ENCODE results near the gene IGSF9B.

The IGSF9B gene

GRCh38 chr11:133889893-133890292, 66.9 kb downstream of the IGSF9B start:
- TF ChIP-seq, protein P1, sequence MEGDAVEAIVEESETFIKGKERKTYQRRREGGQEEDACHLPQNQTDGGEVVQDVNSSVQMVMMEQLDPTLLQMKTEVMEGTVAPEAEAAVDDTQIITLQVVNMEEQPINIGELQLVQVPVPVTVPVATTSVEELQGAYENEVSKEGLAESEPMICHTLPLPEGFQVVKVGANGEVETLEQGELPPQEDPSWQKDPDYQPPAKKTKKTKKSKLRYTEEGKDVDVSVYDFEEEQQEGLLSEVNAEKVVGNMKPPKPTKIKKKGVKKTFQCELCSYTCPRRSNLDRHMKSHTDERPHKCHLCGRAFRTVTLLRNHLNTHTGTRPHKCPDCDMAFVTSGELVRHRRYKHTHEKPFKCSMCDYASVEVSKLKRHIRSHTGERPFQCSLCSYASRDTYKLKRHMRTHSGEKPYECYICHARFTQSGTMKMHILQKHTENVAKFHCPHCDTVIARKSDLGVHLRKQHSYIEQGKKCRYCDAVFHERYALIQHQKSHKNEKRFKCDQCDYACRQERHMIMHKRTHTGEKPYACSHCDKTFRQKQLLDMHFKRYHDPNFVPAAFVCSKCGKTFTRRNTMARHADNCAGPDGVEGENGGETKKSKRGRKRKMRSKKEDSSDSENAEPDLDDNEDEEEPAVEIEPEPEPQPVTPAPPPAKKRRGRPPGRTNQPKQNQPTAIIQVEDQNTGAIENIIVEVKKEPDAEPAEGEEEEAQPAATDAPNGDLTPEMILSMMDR (conservative IDR thresholded peaks at IDR 0.05): no peak
- TF ChIP-seq ZFX (IDR thresholded peaks at IDR 0.05): no peak
- no peak overlapping the region for H3K27ac ChIP-seq

- TF ChIP-seq ZFX (IDR thresholded peaks at IDR 0.05): no peak
- TF ChIP-seq, protein P1 (conservative IDR thresholded peaks at IDR 0.05): no peak
- no peak overlapping the region for H3K27ac ChIP-seq
Observed at GRCh38 chr11:133889188-133889587, 67.6 kb downstream of the IGSF9B start.

DNA sequence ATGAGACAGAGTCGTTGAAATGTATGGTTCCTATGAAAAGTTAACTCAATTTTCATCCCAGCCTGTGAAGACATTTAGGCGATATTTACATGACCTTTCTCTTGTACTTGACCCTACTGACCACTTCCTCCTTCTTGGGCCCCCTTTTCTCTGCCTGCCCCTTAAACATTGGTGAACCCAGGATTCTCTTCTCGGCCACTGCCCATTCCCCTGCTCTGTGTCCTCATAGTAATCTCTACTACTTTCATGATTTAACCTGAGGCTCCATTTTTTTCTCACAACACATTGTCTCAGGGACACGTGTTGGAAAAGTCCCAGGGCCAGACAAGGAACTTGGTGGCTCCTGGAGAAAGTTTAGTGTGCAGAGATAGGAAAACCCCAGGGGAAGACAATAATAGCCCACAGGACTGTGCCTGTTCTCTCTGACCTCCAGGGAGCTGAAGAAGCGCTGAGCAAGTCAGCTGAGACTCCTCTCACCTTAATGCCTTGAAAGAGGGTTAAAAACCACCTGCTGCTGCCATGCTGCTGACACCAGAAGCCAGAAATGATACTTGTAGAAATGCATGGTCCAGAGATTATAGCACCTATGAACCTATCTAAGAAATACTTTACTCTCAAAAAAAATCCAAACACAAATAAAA, 69.0 kb downstream of the IGSF9B start:
- no peak overlapping the region for H3K27ac ChIP-seq
- TF ChIP-seq, protein P1 (conservative IDR thresholded peaks at IDR 0.05): no peak
- TF ChIP-seq ZFX (IDR thresholded peaks at IDR 0.05): no peak

- no peak for TF ChIP-seq ZFX (IDR thresholded peaks at IDR 0.05)
- TF ChIP-seq, protein P1 (conservative IDR thresholded peaks at IDR 0.05): no peak
- H3K27ac ChIP-seq: no peak overlapping the region
Observed at GRCh38 chr11:133886029-133886428, 70.7 kb downstream of the IGSF9B start.

DNA sequence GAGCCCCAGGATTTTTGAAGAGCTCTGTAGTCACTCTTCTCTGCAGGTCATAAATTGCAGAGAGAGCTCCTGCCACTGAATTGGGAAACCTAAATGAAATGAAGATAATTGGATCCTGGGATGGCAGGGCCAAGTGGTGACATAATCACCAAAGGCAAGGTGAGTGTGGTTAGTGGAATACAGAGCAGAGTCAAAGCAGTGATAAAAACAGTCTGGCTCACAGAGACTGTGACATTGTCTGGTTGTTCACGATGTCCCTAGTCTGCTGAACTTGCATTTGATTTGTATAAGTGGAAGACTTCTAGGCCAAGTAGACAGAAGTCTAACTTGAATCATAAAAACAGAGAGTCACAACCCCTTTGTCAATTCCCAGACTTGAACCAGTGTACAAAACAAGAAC, 84.6 kb downstream of the IGSF9B start:
- TF ChIP-seq ZFX (IDR thresholded peaks at IDR 0.05): no peak
- TF ChIP-seq, protein P1 (conservative IDR thresholded peaks at IDR 0.05): no peak
- H3K27ac ChIP-seq: no peak overlapping the region

DNA sequence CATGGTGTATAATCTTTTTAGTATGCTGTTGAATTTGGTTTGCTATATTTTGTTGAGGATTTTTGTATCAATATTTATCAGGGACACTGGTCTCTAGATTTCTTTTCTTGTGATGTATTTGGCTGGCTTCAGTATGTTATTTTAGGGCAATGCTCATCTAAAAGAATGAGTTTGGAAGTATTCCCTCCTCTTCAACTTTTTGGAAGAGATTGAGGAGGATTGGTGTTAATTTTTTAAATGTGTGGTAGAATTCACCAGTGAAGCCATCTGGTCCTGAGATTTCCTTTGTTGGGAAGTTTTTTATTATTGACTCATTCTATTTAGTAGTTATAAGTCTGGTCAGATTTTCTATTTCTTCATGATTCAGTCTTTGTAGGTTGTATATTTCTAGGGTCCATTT, 89.3 kb downstream of the IGSF9B start:
- no peak overlapping the region for H3K27ac ChIP-seq
- TF ChIP-seq, protein P1 (conservative IDR thresholded peaks at IDR 0.05): no peak
- TF ChIP-seq ZFX (IDR thresholded peaks at IDR 0.05): no peak

DNA sequence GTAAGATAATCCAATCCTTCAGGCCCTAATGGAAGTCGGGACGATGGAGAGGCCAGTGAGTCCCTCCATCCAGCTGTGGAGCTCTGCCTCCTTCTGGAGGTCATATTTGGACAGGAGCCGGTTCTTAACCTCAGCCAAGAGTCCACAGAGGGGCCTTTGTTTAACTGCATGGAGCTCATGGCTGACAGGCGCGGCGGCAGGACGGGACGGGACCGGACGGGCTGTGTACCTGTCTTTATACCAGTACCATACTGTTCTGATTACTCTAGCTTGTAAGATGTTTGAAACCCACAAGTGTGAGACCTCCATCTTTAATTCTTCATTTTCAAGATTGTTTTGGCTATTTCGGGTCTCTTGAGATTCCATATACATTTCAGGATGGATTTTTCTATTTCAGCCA, 91.3 kb downstream of the IGSF9B start:
- H3K27ac ChIP-seq: no peak overlapping the region
- TF ChIP-seq ZFX (IDR thresholded peaks at IDR 0.05): no peak
- TF ChIP-seq, protein P1 (conservative IDR thresholded peaks at IDR 0.05): no peak

Data from C4-2B (cell line).